Renal cortex interstitium (tissue), 11 donors: ENCODE results near the gene MAD1L1. TPM values are rescaled to one million over a fixed set of nuclear protein-coding genes. Genes with fewer than 3 reads are reported as not detected.

ENCODE experiments used
- DNase-seq, 11 donors: peaks; one replicate each; pipeline ENCODE4 v3.0.0-alpha.2; 2013; ENCODE audit warnings: low read depth in 9 of 11, low spot score in 4 of 11; ENCODE audit errors: extremely low read depth in 1 of 11
- polyA plus RNA-seq, 3 donors: library from polyadenylated mRNA; unstranded; fragments of 120-200 nt; gene quantifications; one replicate each; pipeline ENCODE4 v1.2.1, GENCODE V29; 2013; ENCODE audit not compliant: insufficient read length in 3 of 3

MAD1L1 gene
- polyA plus RNA-seq, 3 donors: 22.6 to 28.2 (median 26.3) TPM

DNA sequence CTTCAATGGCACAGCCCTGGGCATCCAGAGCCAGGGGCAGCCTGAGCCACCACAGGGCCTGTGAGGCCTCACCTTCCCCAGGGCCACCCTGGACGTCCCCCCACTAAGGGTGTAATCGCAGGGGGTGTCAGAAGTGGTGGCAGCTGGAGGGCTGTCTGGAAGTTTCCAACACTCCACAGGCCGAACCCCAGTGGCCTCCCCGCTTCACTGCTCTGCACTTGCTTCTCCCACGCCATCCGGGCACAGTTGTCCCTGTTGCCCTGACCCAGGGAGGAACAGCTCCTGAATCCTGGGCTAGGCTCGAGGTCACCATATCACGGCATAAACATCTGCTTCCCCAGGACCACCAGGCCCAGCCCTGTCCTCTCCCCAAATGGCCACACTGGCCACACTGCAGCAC lies 276.6 kb downstream of the MAD1L1 start:
- DNase-seq: no peak

DNA sequence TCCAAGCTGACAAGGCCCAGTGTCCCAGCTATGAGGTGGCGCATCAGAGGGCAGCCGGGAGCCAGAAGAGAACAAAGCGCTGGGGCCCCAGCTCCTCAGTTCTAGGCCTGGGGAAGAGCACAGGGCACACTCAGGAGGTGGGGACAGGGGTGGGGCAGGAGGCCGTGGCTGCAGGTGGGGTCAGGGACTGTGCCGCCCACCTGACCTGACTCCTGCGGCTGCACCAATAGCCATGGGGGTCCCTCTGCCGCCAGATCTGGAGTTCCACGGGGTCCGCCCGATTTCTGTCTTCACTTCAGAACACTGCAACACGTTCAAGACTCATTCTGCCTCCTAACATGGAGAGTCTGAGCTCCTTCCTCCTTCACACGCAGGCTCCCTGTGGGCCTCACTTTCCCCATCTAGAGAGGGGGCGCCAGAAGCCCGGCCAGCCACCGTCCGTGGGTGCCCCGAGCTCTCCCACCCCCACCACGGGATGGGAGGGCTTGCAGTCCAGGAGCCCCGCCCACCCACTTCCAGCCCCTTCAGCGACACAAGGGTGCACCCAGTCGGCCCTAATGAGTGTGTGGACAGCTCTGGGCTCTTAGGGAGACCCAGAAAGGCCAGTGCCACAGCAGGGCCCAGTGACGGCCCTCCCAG lies 278.3 kb downstream of the MAD1L1 start:
- DNase-seq: no peak

DNA sequence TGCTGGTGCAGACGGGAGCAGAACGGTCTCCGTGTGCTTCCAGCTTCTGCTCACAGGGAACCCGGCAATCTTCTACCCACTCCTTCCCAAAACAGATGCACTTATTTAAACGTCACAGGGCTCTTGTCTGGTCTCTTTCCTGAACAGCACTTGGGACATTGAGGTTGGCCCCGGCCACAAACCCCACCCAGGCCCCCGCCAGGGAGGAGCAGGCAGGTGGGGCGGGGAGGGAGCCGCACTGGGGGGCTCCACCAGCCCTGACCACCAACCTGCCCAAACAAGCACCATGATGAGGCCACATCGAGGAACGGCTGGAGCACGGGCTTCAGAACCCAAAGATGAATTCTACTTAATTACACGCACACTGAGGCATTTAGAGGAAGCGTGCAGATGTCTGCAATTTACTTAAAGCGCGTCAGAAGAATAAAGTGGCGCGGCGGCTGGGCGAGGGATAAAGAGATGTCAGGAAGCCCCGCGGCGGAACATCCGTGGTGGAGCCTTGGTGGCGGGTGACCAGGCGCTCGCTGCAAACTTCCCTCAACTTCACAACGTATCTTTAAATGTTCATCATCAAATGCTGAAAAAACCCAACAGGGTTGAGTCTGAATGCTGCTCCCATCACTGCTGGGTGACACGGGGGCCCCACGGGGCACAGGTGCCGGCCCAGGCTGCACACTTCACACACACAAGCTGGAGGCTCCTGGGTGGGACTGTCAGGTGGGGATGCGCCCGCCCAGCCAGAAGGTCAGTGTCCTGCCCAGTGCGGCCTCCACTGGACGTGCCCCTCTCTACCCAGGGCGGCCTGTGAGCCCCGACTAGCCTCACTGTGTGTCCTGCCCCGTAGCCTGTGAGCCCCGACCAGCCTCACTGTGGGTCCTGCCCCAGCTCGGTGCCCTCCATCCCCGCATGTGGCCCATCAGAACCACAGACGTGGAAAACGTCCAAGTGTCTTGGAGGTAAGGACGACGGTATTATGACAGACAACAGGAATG lies 279.2 kb downstream of the MAD1L1 start:
- no peak for DNase-seq

DNA sequence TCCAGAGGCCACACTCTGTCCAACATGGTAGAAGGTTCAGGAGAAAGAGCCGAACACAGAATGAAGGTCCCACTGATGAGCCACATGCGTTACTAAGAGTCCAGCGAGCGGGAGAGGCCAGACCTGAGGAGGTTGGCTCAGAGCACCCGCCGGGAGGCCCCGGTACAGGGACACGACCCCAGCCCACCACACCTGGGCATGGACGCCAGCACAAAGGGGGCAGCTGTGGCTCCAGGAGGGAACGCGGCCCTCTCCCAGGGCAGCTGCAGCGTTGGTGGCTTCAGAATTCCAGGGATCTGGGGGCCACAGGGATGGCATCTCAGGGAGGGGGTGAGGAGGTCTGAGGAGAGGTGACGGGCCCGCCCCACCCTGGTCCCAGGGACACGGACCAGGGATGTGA lies 280.0 kb downstream of the MAD1L1 start:
- DNase-seq: no peak

DNA sequence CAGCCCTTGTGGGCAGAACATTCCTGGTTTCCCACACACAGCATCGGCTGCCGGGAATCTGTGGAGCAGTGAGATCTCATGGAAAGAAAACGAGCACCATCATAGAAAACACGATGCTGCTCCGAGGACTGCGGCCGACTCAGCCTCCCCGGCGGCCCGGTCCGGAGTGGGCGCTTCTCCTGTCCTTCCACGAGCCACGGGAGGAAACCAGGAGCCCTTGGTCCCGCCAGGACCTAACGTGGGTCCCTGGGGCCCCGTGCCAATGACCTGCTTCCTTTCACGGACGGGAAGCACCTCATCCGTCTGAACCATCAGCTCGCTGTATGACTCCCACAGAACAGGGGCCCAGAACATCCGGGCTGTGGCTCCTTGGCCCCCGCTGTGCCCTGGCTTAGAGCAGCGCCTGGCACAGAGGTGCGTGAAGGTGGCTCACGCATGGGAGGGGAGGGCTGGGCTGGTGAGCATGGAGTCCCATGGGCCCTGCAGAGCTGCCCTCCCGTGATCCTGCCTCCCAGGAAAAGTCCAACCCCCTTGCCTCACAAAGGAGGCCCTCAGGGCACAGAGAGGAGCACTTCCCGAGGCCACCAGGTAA lies 280.5 kb downstream of the MAD1L1 start:
- no peak for DNase-seq

DNA sequence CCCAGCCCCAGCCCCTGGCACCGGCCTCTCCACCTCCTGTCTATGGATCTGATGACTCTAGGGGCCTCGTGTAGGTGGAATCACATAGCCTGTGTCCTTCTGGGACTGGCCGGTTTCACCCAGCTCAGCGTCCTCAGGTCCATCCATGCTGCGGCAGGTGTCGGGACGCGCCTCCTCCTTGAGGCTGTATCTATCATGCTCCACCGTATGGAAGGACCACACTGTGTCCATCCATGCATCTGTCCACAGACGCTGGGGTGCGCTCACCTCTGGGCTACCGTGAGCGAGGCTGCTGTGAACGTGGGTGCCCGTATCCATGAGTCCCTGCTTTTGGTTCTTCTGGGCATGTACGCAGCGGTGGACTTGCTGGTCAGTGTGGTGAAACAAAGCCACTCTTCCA lies 281.1 kb downstream of the MAD1L1 start:
- no peak for DNase-seq

DNA sequence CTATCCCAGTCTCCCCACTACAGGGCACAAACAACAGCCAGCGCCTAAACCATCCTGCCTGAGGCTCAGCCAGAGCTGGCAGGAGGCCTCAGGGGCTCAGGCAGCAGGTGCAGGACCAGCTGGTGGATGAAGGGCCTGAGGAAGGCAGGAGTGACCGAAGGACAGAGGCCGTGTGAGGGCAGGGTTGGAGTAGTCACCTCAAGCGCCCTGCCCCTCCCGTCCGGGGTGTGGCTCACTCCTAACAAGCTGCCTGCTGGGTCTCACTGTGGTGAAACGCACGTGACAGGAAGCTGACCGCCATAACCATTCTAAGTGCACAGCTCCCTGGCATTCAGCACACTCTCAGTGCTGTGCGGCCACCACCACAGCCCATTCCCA lies 281.6 kb downstream of the MAD1L1 start:
- no peak for DNase-seq

DNA sequence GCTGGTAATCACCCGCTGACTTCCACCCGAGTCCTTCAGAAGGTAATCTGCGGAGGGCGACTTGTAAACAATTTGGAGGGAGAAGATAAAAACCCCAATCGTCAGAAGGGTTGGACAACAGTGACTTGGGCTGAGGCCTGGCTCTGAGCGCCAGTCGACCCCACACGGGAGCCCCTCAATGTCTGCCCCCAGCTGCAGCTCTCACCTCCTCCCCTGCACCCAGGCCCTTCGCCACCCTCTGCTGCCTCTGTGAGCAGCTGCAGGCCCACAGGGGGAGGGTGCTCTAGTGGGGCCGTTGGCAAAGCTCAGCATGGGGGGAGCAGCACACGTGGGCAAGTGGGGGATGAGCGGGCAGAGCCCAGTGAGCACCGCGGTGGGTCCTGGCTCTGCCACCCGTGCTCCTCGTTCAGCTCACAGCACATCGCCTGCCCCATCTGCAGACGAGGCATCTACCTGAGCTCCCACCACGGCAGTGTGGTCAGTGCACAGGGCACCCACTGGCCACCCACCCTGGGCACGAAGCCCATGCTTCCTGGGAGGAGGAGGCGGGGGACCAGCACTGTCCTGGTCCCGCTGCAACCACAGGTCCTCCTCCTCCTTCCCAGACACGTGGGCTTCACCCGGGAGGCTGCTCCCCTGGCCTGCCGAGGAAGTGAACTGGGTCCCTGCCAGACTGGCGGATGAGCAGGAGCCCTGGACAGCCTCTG lies 282.1 kb downstream of the MAD1L1 start:
- DNase-seq: no peak

DNA sequence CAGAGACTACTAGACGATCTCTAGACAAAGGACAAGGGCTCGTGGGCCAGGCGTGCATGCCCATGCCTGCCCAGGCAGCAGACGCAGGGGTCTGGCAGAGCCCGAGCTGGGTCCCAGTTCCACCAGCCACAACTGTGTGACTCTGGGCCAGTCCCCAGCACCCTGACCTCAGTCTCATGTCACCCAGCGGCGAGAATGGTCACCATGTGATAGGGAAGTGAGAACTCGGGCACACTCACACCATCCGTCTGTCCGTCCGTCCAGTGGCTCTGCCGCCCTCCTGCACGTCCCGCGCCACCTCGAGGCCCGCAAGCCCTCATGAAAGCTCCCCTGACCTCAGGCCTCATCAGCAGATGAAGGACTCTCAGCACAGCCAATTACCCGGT lies 282.7 kb downstream of the MAD1L1 start:
- no peak for DNase-seq

DNA sequence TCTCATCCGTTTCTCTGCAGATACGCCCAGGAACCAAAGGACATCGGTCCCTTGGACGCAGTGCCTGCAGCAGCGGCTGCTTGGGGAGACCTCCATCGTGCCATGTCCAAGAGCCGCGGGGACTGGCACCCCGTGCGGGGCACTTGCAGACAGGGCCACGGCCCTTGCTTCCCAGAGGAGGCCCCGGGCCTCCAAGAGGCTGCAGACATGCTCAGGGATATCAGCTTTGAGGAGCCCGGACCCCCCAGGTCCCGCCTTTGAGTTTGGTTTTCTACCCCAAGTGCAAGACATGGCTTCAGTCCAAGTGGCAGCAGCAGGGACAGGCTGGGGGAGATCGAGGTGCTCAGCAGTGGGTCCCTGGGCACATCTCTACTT lies 283.1 kb downstream of the MAD1L1 start:
- no peak for DNase-seq

DNA sequence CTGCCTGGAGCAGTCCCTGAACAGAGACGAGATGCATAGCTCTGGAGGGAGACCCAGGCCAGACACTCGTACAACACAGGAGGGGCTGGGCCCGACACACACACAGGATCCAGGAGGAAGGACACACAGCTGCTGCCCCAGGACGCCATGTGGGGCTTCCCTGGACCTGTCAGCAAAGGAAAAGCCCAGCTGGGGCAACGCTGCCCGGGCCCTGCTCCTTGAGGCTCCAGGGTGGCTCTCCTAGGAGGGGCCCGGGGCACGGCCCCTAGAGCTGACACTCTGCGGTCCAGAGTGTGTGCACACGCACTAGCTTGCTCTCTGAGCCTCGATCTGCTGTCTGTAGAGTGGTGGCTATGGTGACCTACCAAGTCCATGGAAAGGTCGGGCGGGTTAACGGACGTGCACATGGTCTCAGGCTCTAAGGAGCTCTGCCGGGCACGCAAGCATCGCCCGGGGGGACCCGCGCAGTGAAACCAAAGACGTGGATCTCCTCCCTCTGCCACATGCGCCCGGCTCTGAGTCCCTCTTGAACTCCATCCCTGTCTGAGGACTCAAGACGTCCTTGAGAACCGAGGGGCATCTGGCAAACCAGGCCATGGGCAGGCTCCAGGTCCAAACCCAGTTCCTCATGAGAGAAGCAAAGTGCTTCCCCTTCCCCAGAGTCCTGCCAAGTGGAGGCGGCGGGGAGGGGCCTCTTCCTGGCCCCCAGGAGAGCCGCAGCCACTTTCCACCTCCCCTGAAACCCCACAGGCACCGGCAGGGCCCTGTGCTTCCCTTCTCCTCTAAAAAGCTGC lies 283.7 kb downstream of the MAD1L1 start:
- no peak for DNase-seq

DNA sequence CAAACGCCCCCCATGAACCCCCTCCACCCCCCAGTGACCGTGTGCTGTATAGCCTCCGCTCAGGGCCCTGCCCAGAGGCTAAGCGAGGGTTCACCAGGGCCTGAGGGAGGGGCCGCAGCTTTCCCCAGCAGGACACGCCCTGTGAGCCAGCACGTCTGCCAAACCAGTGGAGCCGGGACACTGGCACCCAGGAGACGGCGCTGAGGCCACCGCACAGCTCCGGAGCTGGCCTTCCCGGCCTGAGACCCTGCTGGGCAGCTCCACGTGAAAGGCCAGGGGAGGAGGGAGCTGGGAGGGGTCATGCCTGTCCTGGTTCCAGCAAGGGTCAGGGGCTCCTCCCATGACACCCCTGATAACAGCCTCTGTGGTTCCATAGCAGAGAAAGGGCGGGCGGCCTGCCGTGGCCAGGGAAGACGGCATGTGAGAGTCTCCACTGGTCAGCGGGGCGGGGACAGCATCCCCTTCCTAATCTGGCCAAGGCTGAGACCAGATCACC lies 284.4 kb downstream of the MAD1L1 start:
- no peak for DNase-seq

DNA sequence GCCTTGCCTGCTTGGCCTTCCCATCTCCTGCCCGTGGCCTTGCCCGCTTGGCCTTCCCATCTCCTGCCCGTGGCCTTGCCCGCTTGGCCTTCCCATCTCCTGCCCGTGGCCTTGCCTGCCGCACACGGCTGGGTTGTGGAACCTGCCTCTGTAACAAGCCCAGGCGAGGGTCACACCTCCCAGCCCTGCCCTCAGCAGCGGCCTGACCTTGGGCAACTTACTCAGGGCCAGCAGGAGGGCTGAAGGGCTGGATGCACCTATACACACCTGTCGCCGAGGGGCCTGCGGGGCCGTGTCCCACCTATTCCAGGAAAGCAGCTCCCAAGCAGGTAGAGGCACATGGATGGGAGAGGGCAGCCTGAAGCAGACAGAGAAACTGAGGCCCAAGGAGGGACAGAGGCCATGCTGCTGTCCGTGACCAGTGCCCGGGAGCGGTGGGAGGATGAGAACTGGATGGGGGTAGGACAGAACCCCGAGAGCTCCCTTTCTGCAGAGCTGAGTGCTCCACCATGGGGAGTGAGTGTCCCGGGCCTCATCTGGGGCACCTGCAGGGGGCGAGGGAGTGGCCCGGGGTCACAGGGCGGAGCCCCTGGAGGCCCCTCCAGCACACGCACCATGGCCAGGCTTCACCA lies 285.0 kb downstream of the MAD1L1 start:
- DNase-seq: no peak

DNA sequence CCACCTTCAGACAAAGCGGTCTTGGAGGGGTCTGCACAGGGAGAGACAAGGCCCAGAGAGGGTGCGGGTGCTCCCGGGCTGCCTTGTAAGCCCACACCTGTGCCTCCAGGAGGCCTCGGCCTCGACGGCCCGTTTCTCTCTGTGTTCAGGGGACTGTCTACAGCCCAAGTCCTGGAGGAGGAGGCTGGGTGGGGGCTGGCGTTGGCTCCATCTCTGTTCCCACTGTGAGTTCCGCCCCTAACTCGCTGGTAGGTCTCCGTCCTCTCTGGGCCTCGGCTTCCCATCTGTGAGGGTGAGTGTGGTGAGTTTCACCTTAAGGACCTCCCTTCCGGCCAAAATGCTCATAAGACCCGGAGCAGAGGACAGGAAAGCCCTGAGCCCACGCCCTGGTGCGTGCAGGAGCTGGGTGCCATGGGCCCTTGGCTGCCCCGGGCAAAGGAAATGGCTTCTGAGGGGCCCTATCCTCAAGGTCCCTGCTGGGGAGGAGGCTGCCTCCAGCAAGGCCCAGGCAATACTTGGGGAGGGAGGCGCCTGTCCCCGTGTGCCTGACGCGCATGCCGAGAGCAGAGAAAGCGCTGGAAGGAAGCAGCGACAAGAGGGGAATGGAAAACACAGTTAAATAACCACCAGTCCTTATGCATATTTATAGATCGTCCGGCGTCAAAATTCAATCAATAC lies 285.8 kb downstream of the MAD1L1 start:
- no peak for DNase-seq

DNA sequence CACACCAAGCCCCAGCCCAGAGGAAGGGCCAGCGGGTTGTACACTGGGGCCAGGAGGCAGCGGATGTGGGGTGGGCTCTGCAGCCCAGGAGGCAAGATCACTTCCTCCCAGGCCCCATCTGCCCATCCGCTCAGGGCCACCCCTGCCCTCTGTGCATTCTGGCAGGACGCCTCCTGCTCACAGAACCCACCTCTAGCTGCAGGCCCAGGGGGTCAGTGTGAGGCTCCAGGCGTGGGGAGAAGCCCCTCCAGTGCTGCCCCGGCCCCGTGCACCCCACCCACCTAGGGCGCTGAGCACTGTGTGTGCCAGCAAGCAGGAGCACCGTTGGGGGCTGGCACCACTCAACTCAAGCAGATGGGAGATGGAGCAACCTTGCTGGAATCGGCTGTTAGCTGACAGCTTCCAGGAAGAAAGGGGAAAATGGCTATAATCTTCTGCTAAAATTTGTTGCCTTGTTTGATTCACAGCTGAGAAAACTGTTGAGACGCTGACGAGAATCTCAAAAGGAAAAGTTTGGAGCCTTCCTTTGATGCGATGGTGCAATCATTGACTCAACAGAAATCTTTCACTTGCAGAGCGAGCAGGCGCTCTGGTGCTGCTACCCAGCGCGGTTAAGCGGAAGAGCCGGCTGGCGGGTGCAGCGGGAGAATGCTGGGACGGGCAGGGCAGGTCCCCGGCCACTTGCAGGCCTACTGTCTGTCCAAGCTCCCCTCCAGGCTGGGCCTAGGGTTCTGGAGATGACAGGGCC lies 286.5 kb downstream of the MAD1L1 start:
- DNase-seq: no peak

DNA sequence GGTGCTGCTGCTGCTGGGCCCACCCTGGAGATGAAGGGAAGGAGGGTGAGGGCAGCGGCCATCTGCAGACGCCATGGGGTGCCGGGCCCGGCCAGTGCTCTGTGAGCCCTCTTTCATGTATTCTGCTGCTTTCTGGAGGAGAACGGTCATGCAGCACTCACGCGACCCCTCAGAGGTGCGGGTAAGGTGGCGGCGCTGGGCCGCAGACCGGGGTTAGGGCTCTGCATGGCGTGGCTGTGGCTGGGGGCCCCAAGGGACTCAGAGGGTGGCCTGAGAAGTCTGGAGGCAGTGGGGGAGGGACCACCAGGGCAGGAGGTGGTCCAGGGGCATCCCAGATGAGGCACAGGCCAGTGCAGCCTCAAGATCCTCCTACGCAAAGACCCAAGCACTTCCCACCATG lies 287.2 kb downstream of the MAD1L1 start:
- DNase-seq: no peak

DNA sequence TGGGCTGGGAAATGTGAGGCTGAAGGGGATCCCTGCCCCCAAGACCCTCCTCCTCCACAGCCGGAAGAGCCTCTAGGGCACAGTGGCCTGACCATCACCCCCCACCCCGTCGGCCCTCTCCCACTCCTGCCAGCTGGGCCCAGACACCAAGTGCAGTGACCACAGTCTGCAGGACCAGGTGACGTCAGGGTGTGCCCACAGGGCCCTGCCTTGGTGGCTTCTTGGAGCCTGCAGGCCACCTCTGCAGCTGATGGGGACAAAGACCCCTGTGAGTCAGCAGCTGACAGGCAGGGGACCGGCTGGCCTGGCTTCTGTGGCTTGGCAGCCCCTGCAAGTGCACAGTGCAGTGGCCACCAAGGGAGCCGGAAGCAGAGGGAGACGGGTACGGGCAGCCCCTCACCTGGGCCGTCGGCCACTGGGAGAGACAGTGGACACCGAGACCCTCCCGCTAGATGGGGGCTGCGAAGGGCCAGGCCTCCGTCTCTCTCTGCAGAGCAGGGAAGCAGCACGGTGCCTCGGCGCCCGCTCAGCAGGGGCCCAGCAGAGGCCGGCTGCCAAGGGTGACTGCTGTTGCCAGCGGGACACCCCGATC lies 288.0 kb downstream of the MAD1L1 start:
- no peak for DNase-seq
